ENCODE data around the gene MITF.

DNA sequence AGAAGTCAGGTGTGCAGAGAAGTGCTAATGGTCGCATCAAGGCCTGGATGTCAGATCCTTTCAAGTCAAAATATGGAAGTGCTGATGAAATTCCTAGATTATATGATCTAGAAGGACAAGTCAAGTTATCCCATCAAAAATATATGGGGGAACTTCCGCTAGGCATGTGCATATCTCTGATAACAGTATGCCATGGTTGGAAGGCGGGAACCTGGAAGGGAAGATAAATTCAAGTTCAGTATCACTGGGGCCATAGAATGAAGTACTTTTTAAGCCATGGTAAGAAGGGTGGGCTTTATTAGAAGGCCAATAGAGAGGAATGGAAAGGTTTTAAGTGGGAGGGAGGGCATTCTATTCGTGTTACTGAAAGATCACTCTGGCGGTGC is 38.3 kb downstream of the MITF start:
- TF ChIP-seq, protein P1, sequence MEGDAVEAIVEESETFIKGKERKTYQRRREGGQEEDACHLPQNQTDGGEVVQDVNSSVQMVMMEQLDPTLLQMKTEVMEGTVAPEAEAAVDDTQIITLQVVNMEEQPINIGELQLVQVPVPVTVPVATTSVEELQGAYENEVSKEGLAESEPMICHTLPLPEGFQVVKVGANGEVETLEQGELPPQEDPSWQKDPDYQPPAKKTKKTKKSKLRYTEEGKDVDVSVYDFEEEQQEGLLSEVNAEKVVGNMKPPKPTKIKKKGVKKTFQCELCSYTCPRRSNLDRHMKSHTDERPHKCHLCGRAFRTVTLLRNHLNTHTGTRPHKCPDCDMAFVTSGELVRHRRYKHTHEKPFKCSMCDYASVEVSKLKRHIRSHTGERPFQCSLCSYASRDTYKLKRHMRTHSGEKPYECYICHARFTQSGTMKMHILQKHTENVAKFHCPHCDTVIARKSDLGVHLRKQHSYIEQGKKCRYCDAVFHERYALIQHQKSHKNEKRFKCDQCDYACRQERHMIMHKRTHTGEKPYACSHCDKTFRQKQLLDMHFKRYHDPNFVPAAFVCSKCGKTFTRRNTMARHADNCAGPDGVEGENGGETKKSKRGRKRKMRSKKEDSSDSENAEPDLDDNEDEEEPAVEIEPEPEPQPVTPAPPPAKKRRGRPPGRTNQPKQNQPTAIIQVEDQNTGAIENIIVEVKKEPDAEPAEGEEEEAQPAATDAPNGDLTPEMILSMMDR (conservative IDR thresholded peaks at IDR 0.05 in 1 of 2, IDR thresholded peaks at IDR 0.05 in 1 of 2; ENCODE audit: extremely low read depth in 1 of 2, insufficient read depth in 1 of 2, low read depth in 1 of 2, low read length in 2 of 2), result no peak
- TF ChIP-seq EZH2 (IDR thresholded peaks at IDR 0.05; ENCODE audit: borderline replicate concordance, low read length), result no peak

Data from mammary epithelial cell (primary cell).